Chondrocyte (in vitro differentiated cells): ENCODE results near the gene MB. TPM values are rescaled to one million over a fixed set of nuclear protein-coding genes. Genes with fewer than 3 reads are reported as not detected.

Experiments
- DNase-seq: peaks from one replicate; pipeline ENCODE4 v3.0.0; 2021; ENCODE audit warnings: mixed read lengths, low spot score
- H3K27ac Mint-ChIP-seq: one replicate; pipeline ENCODE4 v1.8.0; 2021; ENCODE audit warnings: mild to moderate bottlenecking, moderate library complexity, mixed read lengths; ENCODE audit not compliant: unreplicated experiment
- H3K27me3 Mint-ChIP-seq: 2 replicates; pipeline ENCODE4 v1.8.0; 2021; ENCODE audit warnings: low read depth, mixed read lengths
- H3K36me3 Mint-ChIP-seq: 2 replicates; pipeline ENCODE4 v1.8.0; 2021; ENCODE audit warnings: low read depth, mixed read lengths
- H3K4me1 Mint-ChIP-seq: 2 replicates; pipeline ENCODE4 v1.8.0; 2021; ENCODE audit warnings: low read depth, mild to moderate bottlenecking, mixed read lengths
- H3K4me3 Mint-ChIP-seq: one replicate; pipeline ENCODE4 v1.8.0; 2021; ENCODE audit warnings: mild to moderate bottlenecking, moderate library complexity, mixed read lengths; ENCODE audit not compliant: unreplicated experiment
- H3K9me3 Mint-ChIP-seq: 2 replicates; pipeline ENCODE4 v1.8.0; 2021; ENCODE audit warnings: low read depth, mixed read lengths
- total RNA-seq: library from RNA; stranded (reverse); gene quantifications from 3 replicates; pipeline ENCODE4 v1.2.1, GENCODE V29; 2021
- TF ChIP-seq, protein P1 (sequence below): fragments of 200-600 bp; sonication (generic); IDR thresholded peaks from 2 replicates; pipeline ENCODE4 v1.5.0; 2021; ENCODE audit warnings: antibody characterized with exemption, mild to moderate bottlenecking, moderate library complexity

Gene MB
- total RNA-seq, 1 donor from 2014 or later = not detected

DNA sequence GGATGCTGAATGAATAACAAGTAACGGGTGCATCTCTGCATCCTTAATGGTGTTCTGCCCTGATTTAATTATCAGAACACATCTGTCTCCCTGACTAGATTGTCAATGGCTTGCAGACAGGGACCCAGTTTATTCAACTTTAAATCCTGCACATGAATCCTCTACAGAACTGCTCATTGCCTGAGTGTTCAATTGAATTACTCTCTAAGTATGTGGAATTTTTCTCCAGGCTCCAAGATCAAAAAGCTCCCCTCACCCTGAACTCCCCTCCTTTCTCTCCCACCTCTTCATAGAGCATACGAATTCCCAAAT is 11.8 kb downstream of the MB start:
- Mint-ChIP-seq H3K27me3 (peaks cover 12% of the 10 kb centered on the region), H3K4me1 (peaks cover 5% of the 10 kb centered on the region), H3K36me3 (peaks cover 1% of the 10 kb centered on the region), H3K27ac (no peak overlapping the region), H3K4me3 (no peak overlapping the region), H3K9me3 (no peaks in the 10 kb centered on the region)
- TF ChIP-seq, protein P1, sequence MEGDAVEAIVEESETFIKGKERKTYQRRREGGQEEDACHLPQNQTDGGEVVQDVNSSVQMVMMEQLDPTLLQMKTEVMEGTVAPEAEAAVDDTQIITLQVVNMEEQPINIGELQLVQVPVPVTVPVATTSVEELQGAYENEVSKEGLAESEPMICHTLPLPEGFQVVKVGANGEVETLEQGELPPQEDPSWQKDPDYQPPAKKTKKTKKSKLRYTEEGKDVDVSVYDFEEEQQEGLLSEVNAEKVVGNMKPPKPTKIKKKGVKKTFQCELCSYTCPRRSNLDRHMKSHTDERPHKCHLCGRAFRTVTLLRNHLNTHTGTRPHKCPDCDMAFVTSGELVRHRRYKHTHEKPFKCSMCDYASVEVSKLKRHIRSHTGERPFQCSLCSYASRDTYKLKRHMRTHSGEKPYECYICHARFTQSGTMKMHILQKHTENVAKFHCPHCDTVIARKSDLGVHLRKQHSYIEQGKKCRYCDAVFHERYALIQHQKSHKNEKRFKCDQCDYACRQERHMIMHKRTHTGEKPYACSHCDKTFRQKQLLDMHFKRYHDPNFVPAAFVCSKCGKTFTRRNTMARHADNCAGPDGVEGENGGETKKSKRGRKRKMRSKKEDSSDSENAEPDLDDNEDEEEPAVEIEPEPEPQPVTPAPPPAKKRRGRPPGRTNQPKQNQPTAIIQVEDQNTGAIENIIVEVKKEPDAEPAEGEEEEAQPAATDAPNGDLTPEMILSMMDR = no peak
- no peak for DNase-seq

DNA sequence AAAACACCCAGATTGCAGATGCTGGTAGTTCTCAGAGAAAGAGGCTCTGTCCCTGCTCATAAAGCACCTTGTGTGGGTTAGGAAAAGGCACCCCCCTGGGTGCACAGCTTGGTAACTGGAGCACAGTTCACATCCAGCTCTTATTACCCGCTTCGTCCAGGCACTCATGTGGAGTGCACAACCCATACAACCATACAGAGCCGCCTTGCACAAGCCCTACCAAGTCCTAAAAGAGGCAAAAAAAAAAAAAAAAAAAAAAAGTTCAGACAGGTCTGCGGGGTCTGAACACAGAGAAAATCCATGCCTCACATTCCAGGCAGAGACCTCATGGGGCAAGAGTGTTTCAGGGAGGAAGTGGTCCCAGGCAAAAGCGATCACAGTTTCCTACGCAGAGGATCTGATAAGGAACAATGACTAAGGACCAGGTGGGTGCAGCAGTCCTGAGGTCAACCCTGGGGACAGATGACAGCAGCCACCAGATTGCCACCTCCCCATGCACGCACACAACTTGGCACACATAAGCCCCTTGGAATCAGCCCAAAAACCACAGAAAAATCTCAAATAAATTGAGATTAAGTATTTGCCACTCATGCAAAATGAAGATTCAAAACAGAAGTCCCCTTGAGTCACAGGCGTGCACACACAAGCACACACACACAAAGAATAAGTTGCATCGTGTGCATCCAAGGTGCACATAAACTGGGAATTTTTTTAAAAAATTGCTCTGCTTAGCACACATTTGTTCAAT is 12.3 kb downstream of the MB start:
- no peak for DNase-seq
- peaks cover 5% of the 10 kb centered on the region for H3K4me1 Mint-ChIP-seq
- H3K27ac Mint-ChIP-seq = no peak overlapping the region
- H3K4me3 Mint-ChIP-seq = no peak overlapping the region
- H3K9me3 Mint-ChIP-seq = no peaks in the 10 kb centered on the region
- TF ChIP-seq, protein P1 = no peak
- peaks cover 12% of the 10 kb centered on the region for H3K27me3 Mint-ChIP-seq
- H3K36me3 Mint-ChIP-seq = peaks cover 1% of the 10 kb centered on the region

- H3K4me1 Mint-ChIP-seq = peaks cover 5% of the 10 kb centered on the region
- TF ChIP-seq, protein P1 = no peak
- no peak overlapping the region for H3K4me3 Mint-ChIP-seq
- no peaks in the 10 kb centered on the region for H3K36me3 Mint-ChIP-seq
- H3K27me3 Mint-ChIP-seq = peaks cover 2% of the 10 kb centered on the region
- no peak for DNase-seq
- H3K27ac Mint-ChIP-seq = no peak overlapping the region
- no peaks in the 10 kb centered on the region for H3K9me3 Mint-ChIP-seq
Observed at GRCh38 chr22:35601743-35602615, 15.2 kb downstream of the MB start.

DNA sequence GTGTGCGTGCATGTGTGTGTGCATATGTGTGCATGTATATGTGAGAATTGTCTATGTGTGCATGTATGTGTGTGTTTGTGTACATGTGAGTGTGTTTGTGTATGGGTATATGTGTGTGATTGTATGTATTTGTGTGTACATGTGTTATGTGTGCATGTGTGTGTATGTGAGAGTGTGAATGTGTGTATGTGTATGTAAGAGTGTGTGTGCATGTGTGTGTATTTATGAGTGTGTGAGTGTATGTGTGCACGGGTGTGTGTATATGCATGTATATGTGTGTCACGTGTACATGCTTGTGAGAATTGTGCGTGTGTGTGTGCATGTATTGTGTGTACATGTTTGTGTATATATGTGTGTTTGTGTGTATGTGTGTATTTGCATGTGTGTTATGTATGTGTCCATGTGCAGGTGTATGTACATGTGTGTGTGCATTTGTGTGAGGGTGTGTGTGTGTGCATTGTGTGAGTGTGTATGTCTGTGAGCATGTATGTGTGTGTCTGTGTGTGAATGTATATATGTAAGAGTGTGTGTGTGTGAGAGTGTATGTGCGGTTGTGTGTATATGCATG is 16.0 kb downstream of the MB start:
- Mint-ChIP-seq H3K27ac (no peak overlapping the region), H3K36me3 (no peaks in the 10 kb centered on the region), H3K9me3 (no peaks in the 10 kb centered on the region), H3K4me1 (peaks cover 5% of the 10 kb centered on the region), H3K4me3 (no peak overlapping the region), H3K27me3 (peaks cover under 1% of the 10 kb centered on the region)
- DNase-seq = no peak
- TF ChIP-seq, protein P1 = no peak

DNA sequence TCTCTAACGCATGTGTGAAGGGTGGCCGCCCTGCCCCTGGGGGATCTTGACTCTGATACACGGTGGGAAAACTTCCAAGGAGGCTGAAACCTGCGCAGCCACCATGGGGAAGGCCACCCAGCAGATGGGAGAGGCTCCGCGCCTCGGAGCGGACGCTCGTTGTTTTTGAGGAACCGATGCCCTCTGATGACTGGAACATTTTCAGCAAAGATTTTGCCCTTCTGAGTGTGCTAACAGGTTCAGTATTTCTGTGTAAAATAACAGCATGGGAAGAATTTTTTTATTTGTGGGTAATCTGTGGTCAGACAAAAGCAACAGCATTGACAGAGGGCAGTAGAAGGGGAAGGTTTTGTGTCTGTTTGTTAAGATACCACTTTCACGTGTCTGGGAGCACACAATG is 16.7 kb downstream of the MB start:
- TF ChIP-seq, protein P1 = no peak
- Mint-ChIP-seq H3K27ac (no peak overlapping the region), H3K36me3 (no peaks in the 10 kb centered on the region), H3K9me3 (no peaks in the 10 kb centered on the region), H3K4me1 (peaks cover 5% of the 10 kb centered on the region), H3K4me3 (no peak overlapping the region), H3K27me3 (no peaks in the 10 kb centered on the region)
- DNase-seq = no peak
